OCI-LY7 (cell line): ENCODE measurements around the gene IRS4. TPM values are rescaled to one million over a fixed set of nuclear protein-coding genes. Genes with fewer than 3 reads are reported as not detected.

Experiments
- Bru-seq: library from RNA; stranded (reverse); fragments of 400-500 nt; gene quantifications from one replicate; lab custom pipeline; 2021; lab: Mats Ljungman, UMichigan
- BruChase-seq, 2 experiments: library from RNA; stranded (reverse); fragments of 400-500 nt; gene quantifications; one replicate each; lab custom pipeline; 2021; lab: Mats Ljungman, UMichigan
- BruUV-seq: library from RNA; stranded (reverse); fragments of 400-500 nt; replicated peaks from 2 replicates; lab custom pipeline; 2021; lab: Mats Ljungman, UMichigan
- CTCF ChIA-PET: fragments of 300-600 bp; sonication (Branson Sonifier 250); formaldehyde crosslinking; loops from one replicate; lab custom pipeline; 2022; ENCODE audit warnings: antibody characterized with exemption; ENCODE audit not compliant: unreplicated experiment; lab: Charles Lee
- POLR2A ChIA-PET: fragments of 300-600 bp; sonication (Branson Sonifier 250); formaldehyde crosslinking; loops from one replicate; lab custom pipeline; 2022; ENCODE audit warnings: antibody characterized with exemption; lab: Charles Lee
- DNase-seq: peaks from one replicate; pipeline ENCODE4 v3.0.0-alpha.2; 2015; ENCODE audit warnings: low spot score
- H2AFZ ChIP-seq: fragments of 200-600 bp; sonication (generic), shearing (Covaris generic); 2 replicates; pipeline ENCODE4 v1.6.1; 2014; ENCODE audit warnings: mild to moderate bottlenecking, antibody characterized with exemption, low read length, moderate library complexity
- H3K27ac ChIP-seq: fragments of 200-600 bp; sonication (generic); 2 replicates; pipeline ENCODE4 v1.5.1; 2014; ENCODE audit warnings: mixed run types, low read depth, mild to moderate bottlenecking, moderate library complexity, low read length, inconsistent platforms; ENCODE audit not compliant: poor library complexity, severe bottlenecking
- H3K36me3 ChIP-seq: fragments of 200-600 bp; sonication (generic); 2 replicates; pipeline ENCODE4 v1.6.1; 2014; ENCODE audit warnings: mild to moderate bottlenecking, antibody characterized with exemption, low read length, moderate library complexity, mixed read lengths; ENCODE audit not compliant: insufficient read depth
- H3K4me1 ChIP-seq: fragments of 200-600 bp; sonication (generic); 2 replicates; pipeline ENCODE4 v1.5.1; 2014; ENCODE audit warnings: mild to moderate bottlenecking, low read length; ENCODE audit not compliant: insufficient read depth, poor library complexity, severe bottlenecking
- H3K4me2 ChIP-seq: fragments of 200-600 bp; sonication (generic); 2 replicates; pipeline ENCODE4 v1.6.1; 2014; ENCODE audit warnings: mild to moderate bottlenecking, low read length
- H3K4me3 ChIP-seq: fragments of 200-600 bp; sonication (generic); 2 replicates; pipeline ENCODE4 v1.5.1; 2014; ENCODE audit warnings: mild to moderate bottlenecking, low read depth, low read length; ENCODE audit not compliant: poor library complexity, severe bottlenecking
- H3K79me2 ChIP-seq: fragments of 200-600 bp; sonication (generic); 2 replicates; pipeline ENCODE4 v1.6.1; 2016; ENCODE audit warnings: low read depth, mild to moderate bottlenecking, low read length, moderate library complexity, mixed read lengths; ENCODE audit not compliant: insufficient read depth
- H3K9me2 ChIP-seq: fragments of 200-600 bp; sonication (generic); 2 replicates; pipeline ENCODE4 v1.6.1; 2016; ENCODE audit warnings: mild to moderate bottlenecking, low read length, mixed read lengths; ENCODE audit not compliant: insufficient read depth
- H3K9me3 ChIP-seq: fragments of 200-600 bp; sonication (generic); 2 replicates; pipeline ENCODE4 v1.6.1; 2014; ENCODE audit warnings: mild to moderate bottlenecking, mixed run types, low read length, mixed read lengths
- H4K20me1 ChIP-seq: fragments of 200-600 bp; sonication (generic); 2 replicates; pipeline ENCODE4 v1.6.1; 2014; ENCODE audit warnings: mild to moderate bottlenecking, antibody characterized with exemption, low read length, moderate library complexity, mixed read lengths; ENCODE audit not compliant: insufficient read depth
- EZH2phosphoT487 ChIP-seq: fragments of 200-600 bp; sonication (generic); IDR thresholded peaks from 2 replicates; pipeline ENCODE4 v1.6.1; 2018; ENCODE audit warnings: low read depth, borderline replicate concordance, mild to moderate bottlenecking, mixed run types, antibody characterized with exemption, low read length, moderate library complexity, mixed read lengths
- intact Hi-C: fragments of 100-400 bp; cut with micrococcal nuclease; formaldehyde crosslinking; loops from one replicate; pipeline ENCODE4 v1.10.0; 2022; ENCODE audit not compliant: unreplicated experiment
- long read RNA-seq: library from polyadenylated mRNA; stranded (forward); transcript quantifications from one replicate; pipeline ENCODE4 v2.0.0, GENCODE V29; 2022
- total RNA-seq, 2 experiments: library from RNA; depleted of rRNA in 1 of 2; stranded (reverse); fragments of >200 nt in 1 of 2; shearing (Covaris generic) in 1 of 2; gene quantifications; 2 replicates each; pipeline ENCODE4 v1.2.3, GENCODE V29; 2014 to 2022
- TF ChIP-seq, protein P1 (sequence below): fragments of 200-600 bp; sonication (generic); conservative IDR thresholded peaks from 2 replicates; pipeline ENCODE4 v1.5.1; 2014; ENCODE audit warnings: mild to moderate bottlenecking, antibody characterized with exemption, low read length, moderate library complexity, mixed read lengths

Gene IRS4
- total RNA-seq (2014; rRNA removed; shearing (Covaris generic)) (not detected in 2 replicates), total RNA-seq (2022) (not detected in 2 replicates), Bru-seq, nascent RNA (not detected), BruChase-seq, experiment 1, labeled RNA remaining after a 6-hour chase (not detected), BruChase-seq, experiment 2, labeled RNA remaining after a 2-hour chase (not detected)
- long read RNA-seq, result 0 reads

DNA sequence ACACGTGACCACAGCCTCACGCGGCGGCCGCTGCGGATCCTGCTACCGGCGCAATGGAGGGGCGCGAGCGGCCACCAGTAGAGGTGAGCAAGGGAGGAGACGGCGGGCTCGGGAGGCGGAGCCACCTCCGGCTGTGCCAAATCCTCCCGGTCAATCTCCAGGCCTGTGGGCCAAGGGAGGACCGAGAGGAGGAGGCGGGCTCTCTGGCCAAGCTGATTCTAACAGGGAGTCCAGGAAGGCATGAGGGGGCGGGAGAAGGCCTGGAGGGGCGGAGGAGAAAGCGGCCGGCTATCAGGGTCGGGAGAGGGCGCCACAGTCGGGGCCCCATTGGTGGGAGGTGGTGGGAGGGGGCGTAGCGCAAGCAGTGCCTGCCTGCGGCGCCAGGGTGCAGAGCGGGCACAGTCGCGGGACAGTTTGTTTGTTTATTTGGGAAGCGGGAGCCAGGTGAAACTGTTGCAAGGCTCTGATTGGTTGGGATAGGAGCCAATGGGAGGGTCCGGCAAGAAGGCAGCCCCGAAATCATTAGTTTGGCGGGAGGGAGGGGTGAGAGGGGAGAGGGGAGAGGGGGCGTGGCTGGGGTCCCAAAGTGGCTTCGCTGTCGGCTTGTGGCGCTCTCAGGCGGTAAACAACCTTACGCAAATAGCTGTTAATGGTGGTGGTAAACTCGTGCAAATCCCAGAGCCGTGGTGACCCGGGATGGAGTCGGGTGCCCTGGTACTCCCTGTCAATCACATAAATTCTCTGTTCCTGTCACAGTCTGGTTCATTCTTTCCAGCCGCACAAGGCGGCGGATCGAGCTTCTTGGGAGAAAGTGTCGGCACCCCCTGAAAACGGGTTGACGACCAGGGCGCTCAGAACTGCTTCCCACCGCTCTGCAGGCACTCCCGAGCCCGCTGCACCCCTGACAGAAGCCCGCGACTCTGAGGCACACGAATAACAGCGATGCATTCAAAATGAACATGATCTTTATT is at the start of gene IRS4:
IRS4 (minus strand) TSS at position 55 of the 971 bp plus-strand sequence.
- Histone ChIP-seq H2AFZ (no peak within 1 kb of the TSS), H4K20me1 (no peaks in the 10 kb centered on the region), H3K9me3 (no peaks in the 10 kb centered on the region), H3K79me2 (no peaks in the 10 kb centered on the region), H3K4me2 (no peak within 1 kb of the TSS), H3K4me1 (no peaks in the 10 kb centered on the region), H3K4me3 (no peak within 1 kb of the TSS), H3K36me3 (no peaks in the 10 kb centered on the region), H3K9me2 (no peaks in the 10 kb centered on the region), H3K27ac (no peak within 1 kb of the TSS)
- POLR2A ChIA-PET, result no interaction called here
- intact Hi-C loops, result no loop called here
- CTCF ChIA-PET, result no interaction called here
- no TSS peak for BruUV-seq
- TF ChIP-seq, protein P1, sequence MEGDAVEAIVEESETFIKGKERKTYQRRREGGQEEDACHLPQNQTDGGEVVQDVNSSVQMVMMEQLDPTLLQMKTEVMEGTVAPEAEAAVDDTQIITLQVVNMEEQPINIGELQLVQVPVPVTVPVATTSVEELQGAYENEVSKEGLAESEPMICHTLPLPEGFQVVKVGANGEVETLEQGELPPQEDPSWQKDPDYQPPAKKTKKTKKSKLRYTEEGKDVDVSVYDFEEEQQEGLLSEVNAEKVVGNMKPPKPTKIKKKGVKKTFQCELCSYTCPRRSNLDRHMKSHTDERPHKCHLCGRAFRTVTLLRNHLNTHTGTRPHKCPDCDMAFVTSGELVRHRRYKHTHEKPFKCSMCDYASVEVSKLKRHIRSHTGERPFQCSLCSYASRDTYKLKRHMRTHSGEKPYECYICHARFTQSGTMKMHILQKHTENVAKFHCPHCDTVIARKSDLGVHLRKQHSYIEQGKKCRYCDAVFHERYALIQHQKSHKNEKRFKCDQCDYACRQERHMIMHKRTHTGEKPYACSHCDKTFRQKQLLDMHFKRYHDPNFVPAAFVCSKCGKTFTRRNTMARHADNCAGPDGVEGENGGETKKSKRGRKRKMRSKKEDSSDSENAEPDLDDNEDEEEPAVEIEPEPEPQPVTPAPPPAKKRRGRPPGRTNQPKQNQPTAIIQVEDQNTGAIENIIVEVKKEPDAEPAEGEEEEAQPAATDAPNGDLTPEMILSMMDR, result no peak
- no peak for TF ChIP-seq EZH2phosphoT487
- DNase-seq, result no peak

- intact Hi-C loops, result no loop called here
- Histone ChIP-seq H3K4me3 (no peak overlapping the region), H3K4me1 (no peaks in the 10 kb centered on the region), H3K4me2 (no peak overlapping the region), H2AFZ (no peak overlapping the region), H4K20me1 (no peaks in the 10 kb centered on the region), H3K9me2 (no peaks in the 10 kb centered on the region), H3K27ac (no peak overlapping the region), H3K9me3 (no peaks in the 10 kb centered on the region), H3K79me2 (no peaks in the 10 kb centered on the region), H3K36me3 (no peaks in the 10 kb centered on the region)
- DNase-seq, result no peak
- ChIA-PET CTCF (no interaction called here), POLR2A (no interaction called here)
- TF ChIP-seq, protein P1, result no peak
- no peak for TF ChIP-seq EZH2phosphoT487
- no TSS peak for BruUV-seq
These were observed 36.2 kb upstream of the IRS4 start for GRCh38 chrX:108772549-108772948.
